HG03521 (cell line): Measurements from ENCODE around the gene DISC1.

Experiments
- ATAC-seq: cut with Tn5 transposase; IDR thresholded peaks from one replicate; pipeline ENCODE4 v1.9.1; 2021; ENCODE audit warnings: mild to moderate bottlenecking, moderate library complexity; ENCODE audit not compliant: unreplicated experiment

DISC1 gene

GRCh38 chr1:232059726-232060374 lies 433.3 kb downstream of the DISC1 start:
- no peak for ATAC-seq

- no peak for ATAC-seq
Observed at GRCh38 chr1:232062967-232063366, 436.4 kb downstream of the DISC1 start.

- no peak for ATAC-seq
Observed at GRCh38 chr1:232066521-232066920, 439.9 kb downstream of the DISC1 start.

GRCh38 chr1:232074265-232074664 lies 447.7 kb downstream of the DISC1 start:
- ATAC-seq, result no peak

GRCh38 chr1:232077809-232078208 lies 451.2 kb downstream of the DISC1 start:
- no peak for ATAC-seq

- ATAC-seq, result no peak
Observed at GRCh38 chr1:232084584-232085223, 458.1 kb downstream of the DISC1 start.

GRCh38 chr1:232090816-232091215 lies 464.2 kb downstream of the DISC1 start:
- no peak for ATAC-seq
